GM10266 (cell line): ENCODE measurements around the gene CLEC3A.

Source experiments
- DNase-seq: peaks from one replicate; pipeline ENCODE4 v3.0.0; 2012; ENCODE audit errors: extremely low spot score
- TF ChIP-seq, protein P1 (sequence below): IDR thresholded peaks from 2 replicates; pipeline ENCODE4 v1.5.1; 2012; ENCODE audit warnings: mild to moderate bottlenecking, low read depth; ENCODE audit not compliant: control insufficient read depth, insufficient read depth; ENCODE audit errors: missing control alignments

CLEC3A gene

GRCh38 chr16:78081341-78081740, 59.0 kb downstream of the CLEC3A start:
- DNase-seq, result no peak
- TF ChIP-seq, protein P1, sequence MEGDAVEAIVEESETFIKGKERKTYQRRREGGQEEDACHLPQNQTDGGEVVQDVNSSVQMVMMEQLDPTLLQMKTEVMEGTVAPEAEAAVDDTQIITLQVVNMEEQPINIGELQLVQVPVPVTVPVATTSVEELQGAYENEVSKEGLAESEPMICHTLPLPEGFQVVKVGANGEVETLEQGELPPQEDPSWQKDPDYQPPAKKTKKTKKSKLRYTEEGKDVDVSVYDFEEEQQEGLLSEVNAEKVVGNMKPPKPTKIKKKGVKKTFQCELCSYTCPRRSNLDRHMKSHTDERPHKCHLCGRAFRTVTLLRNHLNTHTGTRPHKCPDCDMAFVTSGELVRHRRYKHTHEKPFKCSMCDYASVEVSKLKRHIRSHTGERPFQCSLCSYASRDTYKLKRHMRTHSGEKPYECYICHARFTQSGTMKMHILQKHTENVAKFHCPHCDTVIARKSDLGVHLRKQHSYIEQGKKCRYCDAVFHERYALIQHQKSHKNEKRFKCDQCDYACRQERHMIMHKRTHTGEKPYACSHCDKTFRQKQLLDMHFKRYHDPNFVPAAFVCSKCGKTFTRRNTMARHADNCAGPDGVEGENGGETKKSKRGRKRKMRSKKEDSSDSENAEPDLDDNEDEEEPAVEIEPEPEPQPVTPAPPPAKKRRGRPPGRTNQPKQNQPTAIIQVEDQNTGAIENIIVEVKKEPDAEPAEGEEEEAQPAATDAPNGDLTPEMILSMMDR, result no peak
